HCT116 (cell line): Measurements from ENCODE around the gene TEKT2. TPM values are rescaled to one million over a fixed set of nuclear protein-coding genes. Genes with fewer than 3 reads are reported as not detected.

ENCODE experiments used
- ATAC-seq: fragments of 200-7000 bp; cut with Tn5 transposase; 2 replicates; pipeline ENCODE4 v1.9.1; 2020; ENCODE audit warnings: mild to moderate bottlenecking, moderate library complexity
- BruUV-seq: library from RNA; stranded (reverse); fragments of 400-500 nt; replicated peaks from 2 replicates; lab custom pipeline; 2021; lab: Mats Ljungman, UMichigan
- CTCF ChIA-PET: fragments of 300-600 bp; sonication (Branson Sonifier 250); formaldehyde crosslinking; loops from one replicate; lab custom pipeline; 2021; ENCODE audit warnings: antibody characterized with exemption; lab: Charles Lee
- POLR2A ChIA-PET: fragments of 300-600, 350-600 bp; sonication (Branson Sonifier 250); formaldehyde crosslinking; loops from one replicate; lab custom pipeline; 2021; ENCODE audit warnings: antibody characterized with exemption; lab: Charles Lee
- RAD21 ChIA-PET, 2 experiments: fragments of 300-600 bp; sonication (Branson Sonifier 250); formaldehyde crosslinking; loops; one replicate each; lab custom pipeline; 2023; ENCODE audit warnings: low total read pairs in 2 of 2; ENCODE audit not compliant: uncharacterized antibody in 2 of 2, unreplicated experiment in 2 of 2, low non-redundant PET in 1 of 2; lab: Charles Lee
- DNase-seq: peaks from one replicate; pipeline ENCODE4 v3.0.0-alpha.2; 2010; ENCODE audit warnings: low read depth, low spot score
- H2AFZ ChIP-seq: fragments of 200-600 bp; shearing (Covaris generic), sonication (generic); 2 replicates; pipeline ENCODE4 v1.6.1; 2017; ENCODE audit warnings: low read depth, mixed run types, mixed read lengths, antibody characterized with exemption, low read length; ENCODE audit not compliant: poor library complexity, severe bottlenecking
- H3K27ac ChIP-seq: 2 replicates; pipeline ENCODE4 v1.5.1; 2012; ENCODE audit warnings: low read depth, low read length
- H3K27me3 ChIP-seq: fragments of 200-600 bp; sonication (generic); 2 replicates; pipeline ENCODE4 v1.6.1; 2016; ENCODE audit warnings: mixed run types, low read length, mixed read lengths; ENCODE audit not compliant: insufficient read depth
- H3K36me3 ChIP-seq, 2 experiments: fragments of 200-500 bp in 1 of 2; fragments of 200-600 bp in 1 of 2; sonication (Bioruptor generic) in 1 of 2; sonication (generic) in 1 of 2; 2 replicates each; pipeline versions ENCODE4 v1.5.1 to v1.6.1; 2014 to 2016; ENCODE audit warnings: low read length in 2 of 2, inconsistent platforms in 1 of 2, mixed read lengths in 1 of 2, mixed run types in 1 of 2; ENCODE audit not compliant: insufficient read depth in 2 of 2, control insufficient read depth in 1 of 2
- H3K4me1 ChIP-seq, 2 experiments: fragments of 200-600 bp in 1 of 2; sonication (generic) in 1 of 2; 2 replicates each; pipeline versions ENCODE4 v1.5.1 to v1.6.1; 2012 to 2017; ENCODE audit warnings: low read length in 2 of 2, inconsistent platforms in 1 of 2, mild to moderate bottlenecking in 1 of 2, mixed read lengths in 1 of 2, mixed run types in 1 of 2, moderate library complexity in 1 of 2; ENCODE audit not compliant: insufficient read depth in 2 of 2, control insufficient read depth in 1 of 2
- H3K4me2 ChIP-seq: fragments of 200-600 bp; sonication (generic); 2 replicates; pipeline ENCODE4 v1.6.1; 2017; ENCODE audit warnings: mixed run types, low read length, mixed read lengths
- H3K4me3 ChIP-seq, 2 experiments: fragments of 200-600 bp in 1 of 2; sonication (generic) in 1 of 2; replicated peaks in 1 of 2; 2 replicates each; pipeline ENCODE4 v1.5.1; 2011 to 2016; ENCODE audit warnings: low read length in 2 of 2, control low read depth in 1 of 2, low read depth in 1 of 2, mild to moderate bottlenecking in 1 of 2, mixed read lengths in 1 of 2, mixed run types in 1 of 2
- H3K79me2 ChIP-seq: fragments of 200-600 bp; sonication (generic); 2 replicates; pipeline ENCODE4 v1.6.1; 2017; ENCODE audit warnings: mild to moderate bottlenecking, mixed run types, low read length, moderate library complexity, mixed read lengths; ENCODE audit not compliant: insufficient read depth
- H3K9ac ChIP-seq: fragments of 200-600 bp; sonication (generic); 2 replicates; pipeline ENCODE4 v1.6.1; 2016; ENCODE audit warnings: low read length, mixed read lengths
- H3K9me2 ChIP-seq: fragments of 200-600 bp; sonication (generic), shearing (Covaris generic); 2 replicates; pipeline ENCODE4 v1.6.1; 2017; ENCODE audit warnings: mixed run types, mild to moderate bottlenecking, moderate library complexity; ENCODE audit not compliant: insufficient read depth
- H3K9me3 ChIP-seq, 2 experiments: fragments of 200-500 bp in 1 of 2; fragments of 200-600 bp in 1 of 2; sonication (Bioruptor generic) in 1 of 2; sonication (generic) in 1 of 2; 2 replicates each; pipeline ENCODE4 v1.6.1; 2014 to 2017; ENCODE audit warnings: low read length in 2 of 2, mixed read lengths in 2 of 2, inconsistent platforms in 1 of 2, low read depth in 1 of 2, mild to moderate bottlenecking in 1 of 2, mixed run types in 1 of 2, moderate library complexity in 1 of 2; ENCODE audit not compliant: control insufficient read depth in 1 of 2, insufficient read depth in 1 of 2
- H4K20me1 ChIP-seq: fragments of 200-600 bp; sonication (generic), shearing (Covaris generic); 2 replicates; pipeline ENCODE4 v1.6.1; 2017; ENCODE audit warnings: mixed run types, mild to moderate bottlenecking, moderate library complexity; ENCODE audit not compliant: insufficient read depth
- CBX3 ChIP-seq: IDR thresholded peaks from 2 replicates; pipeline ENCODE4 v1.6.1; 2012; ENCODE audit warnings: low read depth
- ELF1 ChIP-seq: IDR thresholded peaks from 2 replicates; pipeline ENCODE4 v1.6.1; 2012; ENCODE audit warnings: low read depth, borderline replicate concordance
- EZH2 ChIP-seq: fragments of 200-600 bp; sonication (generic); IDR thresholded peaks from 2 replicates; pipeline ENCODE4 v1.6.1; 2017; ENCODE audit warnings: antibody characterized with exemption, mixed run types
- EZH2phosphoT487 ChIP-seq: fragments of 200-600 bp; IDR thresholded peaks from 2 replicates; pipeline ENCODE4 v1.6.1; 2018; ENCODE audit warnings: antibody characterized with exemption, borderline replicate concordance
- FOSL1 ChIP-seq: IDR thresholded peaks from 2 replicates; pipeline ENCODE4 v1.6.1; 2012; ENCODE audit warnings: low read depth
- JUND ChIP-seq: IDR thresholded peaks from 2 replicates; pipeline ENCODE4 v1.6.1; 2012
- POLR2A ChIP-seq: IDR thresholded peaks from 2 replicates; pipeline ENCODE4 v1.7.0; 2011; ENCODE audit warnings: borderline replicate concordance; ENCODE audit not compliant: insufficient read depth, insufficient read length; ENCODE audit errors: extremely low read depth
- POLR2AphosphoS5 ChIP-seq: IDR thresholded peaks from 2 replicates; pipeline ENCODE4 v1.6.1; 2011; ENCODE audit warnings: mild to moderate bottlenecking, low read depth, low read length, moderate library complexity
- RAD21 ChIP-seq: IDR thresholded peaks from 2 replicates; pipeline ENCODE4 v1.6.1; 2012; ENCODE audit warnings: low read depth, mild to moderate bottlenecking
- REST ChIP-seq: IDR thresholded peaks from 2 replicates; pipeline ENCODE4 v1.6.1; 2012; ENCODE audit warnings: low read depth
- SIN3A ChIP-seq: IDR thresholded peaks from 2 replicates; pipeline ENCODE4 v1.6.1; 2012; ENCODE audit warnings: low read depth
- SP1 ChIP-seq: IDR thresholded peaks from 2 replicates; pipeline ENCODE4 v1.6.1; 2012; ENCODE audit warnings: low read depth
- SRF ChIP-seq: IDR thresholded peaks from 2 replicates; pipeline ENCODE4 v1.6.1; 2012; ENCODE audit warnings: low read depth
- TCF7L2 ChIP-seq: IDR thresholded peaks from 2 replicates; pipeline ENCODE4 v1.7.0; 2011; ENCODE audit warnings: borderline replicate concordance, inconsistent platforms; ENCODE audit not compliant: insufficient read depth, insufficient read length; ENCODE audit errors: extremely low read depth
- YY1 ChIP-seq: IDR thresholded peaks from 2 replicates; pipeline ENCODE4 v1.6.1; 2011; ENCODE audit warnings: low read length, low read depth, moderate library complexity, mild to moderate bottlenecking; ENCODE audit not compliant: insufficient replicate concordance; ENCODE audit errors: extremely low read depth
- ZBTB33 ChIP-seq: IDR thresholded peaks from 2 replicates; pipeline ENCODE4 v1.6.1; 2011; ENCODE audit warnings: mild to moderate bottlenecking, low read length, moderate library complexity; ENCODE audit not compliant: insufficient replicate concordance; ENCODE audit errors: extremely low read depth
- ZFX ChIP-seq: fragments of 450-650 bp; IDR thresholded peaks from 2 replicates; pipeline ENCODE4 v1.6.1; 2017
- ZNF274 ChIP-seq: fragments of 200-500 bp; sonication (Bioruptor generic); IDR thresholded peaks from 2 replicates; pipeline ENCODE4 v1.6.1; 2014; ENCODE audit warnings: mild to moderate bottlenecking, low read depth, low read length, inconsistent platforms
- intact Hi-C: fragments of 100-400 bp; cut with micrococcal nuclease; formaldehyde crosslinking; loops from 2 replicates; pipeline ENCODE4 v1.10.0; 2022
- total RNA-seq: library from RNA; stranded (reverse); gene quantifications from one replicate; pipeline ENCODE4 v1.2.1, GENCODE V29; 2021; ENCODE audit not compliant: unreplicated experiment
- TF ChIP-seq, protein P1 (sequence below): IDR thresholded peaks from 2 replicates; pipeline ENCODE4 v1.6.1; 2012

TEKT2 gene
- total RNA-seq, 1 experiment from 2014 or later, result not detected

DNA sequence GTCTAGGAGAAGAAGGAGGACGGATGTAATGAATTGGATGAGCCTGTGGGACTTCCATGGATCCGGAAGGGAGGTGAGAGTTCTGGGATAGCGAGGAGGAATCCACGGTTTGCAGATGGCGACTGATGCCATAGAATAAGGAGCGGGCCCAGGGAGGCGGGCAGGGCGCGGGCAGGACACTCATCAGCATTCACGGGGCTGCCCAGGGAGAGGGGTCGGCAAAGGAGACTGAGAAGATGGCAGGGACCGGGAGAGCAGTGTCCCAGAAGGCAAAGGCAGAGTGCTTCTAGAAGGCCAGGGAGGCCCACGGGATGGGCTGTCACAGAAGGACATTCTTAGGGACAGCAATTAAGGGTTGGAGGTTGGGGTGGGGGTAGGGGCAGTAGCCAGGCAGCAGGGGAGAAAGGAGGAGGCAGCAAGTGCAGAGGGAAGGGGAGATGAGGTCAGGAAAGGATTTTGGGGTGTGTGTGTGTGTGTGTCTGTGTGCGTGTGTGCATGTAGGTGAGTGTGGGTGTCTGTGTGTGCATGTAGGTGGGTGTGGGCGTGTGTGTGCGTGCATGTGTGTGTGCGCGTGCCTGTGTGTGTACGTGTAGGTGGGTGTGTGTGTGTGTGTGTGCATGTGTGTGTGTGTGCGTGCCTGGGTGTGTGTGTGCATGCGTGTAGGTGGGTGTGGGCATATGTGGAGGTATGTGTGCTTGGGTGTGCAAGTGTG, 42.3 kb downstream of the TEKT2 start:
- H3K9me3 ChIP-seq, result no peaks in the 10 kb centered on the region
- ChIA-PET CTCF (no interaction called here), RAD21 (no interaction called here), POLR2A (no interaction called here)
- TF ChIP-seq ZNF274, result no peak
- TF ChIP-seq POLR2A, result no peak
- TF ChIP-seq SP1, result no peak
- no peak for TF ChIP-seq SIN3A
- TF ChIP-seq ZFX, result no peak
- no peak for TF ChIP-seq ELF1
- no peak for TF ChIP-seq SRF
- TF ChIP-seq, protein P1, sequence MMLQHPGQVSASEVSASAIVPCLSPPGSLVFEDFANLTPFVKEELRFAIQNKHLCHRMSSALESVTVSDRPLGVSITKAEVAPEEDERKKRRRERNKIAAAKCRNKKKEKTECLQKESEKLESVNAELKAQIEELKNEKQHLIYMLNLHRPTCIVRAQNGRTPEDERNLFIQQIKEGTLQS, result no peak
- TF ChIP-seq TCF7L2, result no peak
- no peak for TF ChIP-seq FOSL1
- no peak for TF ChIP-seq YY1
- no peak for TF ChIP-seq ZBTB33
- TF ChIP-seq POLR2AphosphoS5, result no peak
- no peak for TF ChIP-seq EZH2
- no peak for TF ChIP-seq REST
- TF ChIP-seq RAD21, result no peak
- no peak for TF ChIP-seq CBX3
- no peak for TF ChIP-seq EZH2phosphoT487
- TF ChIP-seq JUND, result no peak
- H3K9ac ChIP-seq, result no peak overlapping the region
- H3K27ac ChIP-seq, result no peak overlapping the region
- H3K79me2 ChIP-seq, result no peaks in the 10 kb centered on the region
- BruUV-seq, result no TSS peak
- no peaks in the 10 kb centered on the region for H4K20me1 ChIP-seq
- no peaks in the 10 kb centered on the region for H3K36me3 ChIP-seq
- no peak overlapping the region for H3K4me3 ChIP-seq
- no peaks in the 10 kb centered on the region for H3K27me3 ChIP-seq
- no peaks in the 10 kb centered on the region for H3K9me2 ChIP-seq
- intact Hi-C loops, result no loop called here
- no peak overlapping the region for H2AFZ ChIP-seq
- DNase-seq, result no peak
- H3K4me1 ChIP-seq, result no peaks in the 10 kb centered on the region
- H3K4me2 ChIP-seq, result no peak overlapping the region
- ATAC-seq, result no peak
